Endothelial cell of umbilical vein (primary cell): ENCODE measurements around the gene CTIF. TPM values are rescaled to one million over a fixed set of nuclear protein-coding genes. Genes with fewer than 3 reads are reported as not detected.

Experiments
- BruUV-seq: library from RNA; stranded (reverse); fragments of 400-500 nt; replicated peaks from 2 replicates; lab custom pipeline; 2021; lab: Mats Ljungman, UMichigan
- CTCF ChIA-PET: fragments of 300-600, 350-600 bp; sonication (Branson Sonifier 250); formaldehyde crosslinking; loops from one replicate; lab custom pipeline; 2021; ENCODE audit warnings: antibody characterized with exemption, inconsistent platforms; lab: Charles Lee
- POLR2A ChIA-PET: fragments of 300-600, 350-600 bp; sonication (Branson Sonifier 250); formaldehyde crosslinking; loops from one replicate; lab custom pipeline; 2021; ENCODE audit warnings: antibody characterized with exemption, inconsistent platforms; lab: Charles Lee
- DNase-seq: peaks from one replicate; pipeline ENCODE4 v3.0.0-alpha.2; 2011; ENCODE audit warnings: low read depth, low spot score
- FAIRE-seq: peaks from 2 replicates; lab custom pipeline; 2011; peaks lifted over from hg19 to GRCh38; lab: Jason Lieb, UNC
- H2AFZ ChIP-seq: 2 replicates; pipeline ENCODE4 v1.6.0; 2012; ENCODE audit warnings: low read depth, low read length, control low read depth, inconsistent platforms
- H3K27ac ChIP-seq: 2 replicates; pipeline ENCODE4 v1.5.1; 2011; ENCODE audit warnings: low read depth, mild to moderate bottlenecking, control low read depth, low read length, moderate library complexity; ENCODE audit not compliant: insufficient read depth
- H3K27me3 ChIP-seq, 2 experiments: 2 replicates each; pipeline versions ENCODE4 v1.6.0 to v1.6.1; 2011; ENCODE audit warnings: low read length in 2 of 2, mixed read lengths in 1 of 2; ENCODE audit not compliant: control insufficient read depth in 2 of 2, insufficient read depth in 2 of 2
- H3K36me3 ChIP-seq, 2 experiments: 2 replicates in 1 of 2; 3 replicates in 1 of 2; pipeline ENCODE4 v1.5.1; 2011; ENCODE audit warnings: low read length in 2 of 2, mild to moderate bottlenecking in 1 of 2, moderate library complexity in 1 of 2; ENCODE audit not compliant: control insufficient read depth in 2 of 2, insufficient read depth in 2 of 2; ENCODE audit errors: extremely low read depth in 1 of 2
- H3K4me1 ChIP-seq: 3 replicates; pipeline ENCODE4 v1.5.1; 2011; ENCODE audit warnings: mild to moderate bottlenecking, low read length; ENCODE audit not compliant: control insufficient read depth, insufficient read depth; ENCODE audit errors: extremely low read depth
- H3K4me2 ChIP-seq: 2 replicates; pipeline ENCODE4 v1.6.1; 2011; ENCODE audit warnings: low read length, control low read depth, mixed read lengths; ENCODE audit not compliant: insufficient read depth
- H3K4me3 ChIP-seq, 3 experiments: fragments of 200-600 bp in 1 of 3; sonication (generic), shearing (Covaris generic) in 1 of 3; replicated peaks in 1 of 3; 2 replicates each; pipeline ENCODE4 v1.5.1; 2011 to 2016; ENCODE audit warnings: control low read depth in 3 of 3, low read length in 3 of 3, mild to moderate bottlenecking in 2 of 3, inconsistent platforms in 1 of 3, low read depth in 1 of 3, moderate library complexity in 1 of 3; ENCODE audit not compliant: insufficient read depth in 1 of 3
- H3K79me2 ChIP-seq: 2 replicates; pipeline ENCODE4 v1.6.0; 2012; ENCODE audit warnings: low read length, inconsistent platforms; ENCODE audit not compliant: control insufficient read depth, insufficient read depth
- H3K9ac ChIP-seq: replicated peaks from 2 replicates; pipeline ENCODE3; 2011; ENCODE audit warnings: low read length, control low read depth; ENCODE audit not compliant: insufficient read depth; ENCODE audit errors: extremely low read depth
- H3K9me1 ChIP-seq: replicated peaks from 3 replicates; pipeline ENCODE4 v1.6.0; 2011; ENCODE audit warnings: mild to moderate bottlenecking, low read length; ENCODE audit not compliant: control insufficient read depth, insufficient read depth; ENCODE audit errors: extremely low read depth
- H3K9me3 ChIP-seq: replicated peaks from 2 replicates; pipeline ENCODE4 v1.5.1; 2012; ENCODE audit warnings: low read length, inconsistent platforms; ENCODE audit not compliant: control insufficient read depth, insufficient read depth
- H4K20me1 ChIP-seq: replicated peaks from 2 replicates; pipeline ENCODE3; 2011; ENCODE audit warnings: mild to moderate bottlenecking, low read length; ENCODE audit not compliant: control insufficient read depth, insufficient read depth; ENCODE audit errors: extremely low read depth
- CTCF ChIP-seq, 2 donors: IDR thresholded peaks; 1 replicate in 1 of 2; 2 replicates in 1 of 2; pipeline ENCODE4 v1.5.1; 2011; ENCODE audit warnings: low read length in 2 of 2, mild to moderate bottlenecking in 2 of 2, moderate library complexity in 2 of 2, control low read depth in 1 of 2, inconsistent platforms in 1 of 2, low read depth in 1 of 2; ENCODE audit not compliant: insufficient read depth in 1 of 2; ENCODE audit errors: extremely low read depth in 1 of 2
- EZH2 ChIP-seq: IDR thresholded peaks from 2 replicates; pipeline ENCODE4 v1.6.1; 2012; ENCODE audit warnings: borderline replicate concordance, low read depth, mild to moderate bottlenecking, moderate library complexity, low read length, inconsistent platforms; ENCODE audit not compliant: severe bottlenecking
- FOS ChIP-seq: IDR thresholded peaks from 2 replicates; pipeline ENCODE4 v1.6.1; 2011; ENCODE audit warnings: mild to moderate bottlenecking, low read length, moderate library complexity, borderline replicate concordance; ENCODE audit not compliant: insufficient read depth
- GATA2 ChIP-seq: IDR thresholded peaks from 2 replicates; pipeline ENCODE4 v1.7.0; 2011; ENCODE audit warnings: low read depth, mild to moderate bottlenecking, moderate library complexity, mixed read lengths, low read length; ENCODE audit not compliant: insufficient read length, insufficient read depth
- JUN ChIP-seq: IDR thresholded peaks from 2 replicates; pipeline ENCODE4 v1.6.1; 2011; ENCODE audit warnings: borderline replicate concordance, low read depth; ENCODE audit not compliant: insufficient read length, insufficient read depth
- MAX ChIP-seq: IDR thresholded peaks from 2 replicates; pipeline ENCODE4 v1.6.1; 2011; ENCODE audit not compliant: insufficient read depth, insufficient read length
- MYC ChIP-seq: IDR thresholded peaks from one replicate; pipeline ENCODE4 v1.6.1; 2011; ENCODE audit warnings: mild to moderate bottlenecking, low read depth, low read length
- POLR2A ChIP-seq: IDR thresholded peaks from 2 replicates; pipeline ENCODE4 v1.6.1; 2012; ENCODE audit warnings: low read depth, mild to moderate bottlenecking, control low read depth, low read length
- POLR2AphosphoS5 ChIP-seq: IDR thresholded peaks from 2 replicates; pipeline ENCODE4 v1.6.1; 2012; ENCODE audit warnings: low read depth, mild to moderate bottlenecking, control low read depth, low read length, moderate library complexity; ENCODE audit not compliant: insufficient read depth
- dilution Hi-C: fragments of 300-500 bp; cut with MboI; formaldehyde crosslinking; loops from one replicate; pipeline ENCODE4 v1.15.0; 2019; ENCODE audit warnings: low sequenced_read_pairs; ENCODE audit not compliant: extremely low pct_ligation_motif_present
- intact Hi-C: fragments of 100-400 bp; cut with micrococcal nuclease; formaldehyde crosslinking; loops from one replicate; pipeline ENCODE4 v1.10.0; 2022
- polyA plus RNA-seq, 4 experiments: library from polyadenylated mRNA; depleted of rRNA in 3 of 4; stranded (reverse) in 3 of 4; unstranded in 1 of 4; fragments of >200 nt; gene quantifications; 2 replicates each; pipeline versions ENCODE4 v1.2.1 to v1.2.3, GENCODE V29; 2011 to 2012; ENCODE audit warnings: missing spikeins in 1 of 4
- total RNA-seq: library from RNA; stranded (reverse); gene quantifications from 2 replicates; pipeline ENCODE4 v1.2.3, GENCODE V29; 2021

Gene CTIF
- total and polyA plus RNA-seq, 2 donors (not counting 3 experiments of a cell fraction or from before 2014, with no cell fraction given): 20.9 to 57.7 TPM

- no peaks in the 10 kb centered on the region for H3K9me3 ChIP-seq
- no TSS peak for BruUV-seq
- intact Hi-C loops (no loop called here), dilution Hi-C loops (no loop called here)
- H3K79me2 ChIP-seq: no peaks in the 10 kb centered on the region
- H3K4me3 ChIP-seq: no peak overlapping the region
- H2AFZ ChIP-seq: no peak overlapping the region
- H4K20me1 ChIP-seq: no peaks in the 10 kb centered on the region
- ChIA-PET CTCF (no interaction called here), POLR2A (no interaction called here)
- FAIRE-seq (peak; percentile 65), DNase-seq (peak; percentile 61)
- no peak overlapping the region for H3K4me2 ChIP-seq
- peaks cover 10% of the 10 kb centered on the region for H3K4me1 ChIP-seq
- H3K27ac ChIP-seq: no peak overlapping the region
- TF ChIP-seq POLR2AphosphoS5 (peak; percentile 36), EZH2 (no peak), MYC (peak; percentile 65), GATA2 (no peak), MAX (peak; percentile 99)
- H3K36me3 ChIP-seq: no peaks in the 10 kb centered on the region
- no peak overlapping the region for H3K9ac ChIP-seq
- no peaks in the 10 kb centered on the region for H3K27me3 ChIP-seq
- no peaks in the 10 kb centered on the region for H3K9me1 ChIP-seq
Observed at GRCh38 chr18:48735080-48735676, 196.3 kb downstream of the CTIF start.

GRCh38 chr18:48735681-48736255 is 196.9 kb downstream of the CTIF start:
- H4K20me1 ChIP-seq: no peaks in the 10 kb centered on the region
- DNase-seq (no peak), FAIRE-seq (peak; percentile 21)
- H2AFZ ChIP-seq: no peak overlapping the region
- no peaks in the 10 kb centered on the region for H3K9me1 ChIP-seq
- H3K4me3 ChIP-seq: no peak overlapping the region
- no peak overlapping the region for H3K9ac ChIP-seq
- H3K4me1 ChIP-seq: peaks cover 10% of the 10 kb centered on the region
- no peaks in the 10 kb centered on the region for H3K27me3 ChIP-seq
- no peaks in the 10 kb centered on the region for H3K79me2 ChIP-seq
- no TSS peak for BruUV-seq
- H3K27ac ChIP-seq: no peak overlapping the region
- TF ChIP-seq POLR2AphosphoS5: no peak
- TF ChIP-seq EZH2: no peak
- TF ChIP-seq JUN: no peak
- no peak for TF ChIP-seq GATA2
- no peak for TF ChIP-seq MYC
- TF ChIP-seq POLR2A: no peak
- TF ChIP-seq FOS: no peak
- TF ChIP-seq CTCF (IDR thresholded peaks at IDR 0.05; ENCODE audit: extremely low read depth in 1 of 2, insufficient read depth in 1 of 2, low read depth in 1 of 2, low read length in 2 of 2): no peak
- TF ChIP-seq MAX: no peak
- POLR2A ChIA-PET: no interaction called here
- CTCF ChIA-PET: interaction anchor here (0.7 kb wide), 1 partner anchor 20 kb away, joined by 3 read pairs; no protein-coding TSS in a partner anchor
- H3K4me2 ChIP-seq: no peak overlapping the region
- dilution Hi-C loops (no loop called here), intact Hi-C loops (no loop called here)
- H3K36me3 ChIP-seq: no peaks in the 10 kb centered on the region
- no peaks in the 10 kb centered on the region for H3K9me3 ChIP-seq
